ENCODE data around the gene AFAP1L2.

Gene AFAP1L2

DNA sequence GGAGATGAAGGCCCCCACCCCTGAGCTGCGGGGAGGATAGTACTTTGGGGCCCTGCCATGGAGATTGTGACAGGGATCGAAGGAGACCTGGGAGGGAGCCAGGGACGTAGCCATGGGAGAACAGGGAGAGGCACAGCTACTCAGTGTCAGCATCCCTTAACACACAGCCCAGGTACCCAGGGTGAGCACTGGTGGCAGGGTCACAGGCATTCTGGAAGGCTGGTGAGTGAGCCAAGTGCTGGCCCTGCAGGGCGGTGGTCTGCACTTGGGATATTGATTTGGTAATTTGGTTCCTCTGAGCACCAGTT, 125.5 kb downstream of the AFAP1L2 start:
- Histone ChIP-seq H3K9me3 (ENCODE audit: control insufficient read depth, insufficient read depth, low read length) (no peaks in the 10 kb centered on the region), H3K4me2 (ENCODE audit: low read length) (no peak overlapping the region), H3K79me2 (ENCODE audit: control insufficient read depth, low read length) (no peaks in the 10 kb centered on the region), H3F3A (ENCODE audit: control insufficient read depth, insufficient read depth) (no peaks in the 10 kb centered on the region), H3K4me3 (ENCODE audit: low read length) (no peak overlapping the region), H3K27ac (ENCODE audit: low read depth, low read length) (no peak overlapping the region), H3K36me3 (ENCODE audit: control insufficient read depth, low read length) (no peaks in the 10 kb centered on the region), H3K27me3 (ENCODE audit: control insufficient read depth, low read length) (no peaks in the 10 kb centered on the region), H4K20me1 (ENCODE audit: control insufficient read depth, insufficient read depth, low read depth, low read length) (no peaks in the 10 kb centered on the region), H3K9me2 (replicated peaks; ENCODE audit: control insufficient read depth, low read length) (no peaks in the 10 kb centered on the region), H3K4me1 (ENCODE audit: control insufficient read depth, low read length) (no peaks in the 10 kb centered on the region)
- TF ChIP-seq EZH2phosphoT487 (IDR thresholded peaks at IDR 0.05; ENCODE audit: borderline replicate concordance, low read length) = no peak
- TF ChIP-seq, protein P1, sequence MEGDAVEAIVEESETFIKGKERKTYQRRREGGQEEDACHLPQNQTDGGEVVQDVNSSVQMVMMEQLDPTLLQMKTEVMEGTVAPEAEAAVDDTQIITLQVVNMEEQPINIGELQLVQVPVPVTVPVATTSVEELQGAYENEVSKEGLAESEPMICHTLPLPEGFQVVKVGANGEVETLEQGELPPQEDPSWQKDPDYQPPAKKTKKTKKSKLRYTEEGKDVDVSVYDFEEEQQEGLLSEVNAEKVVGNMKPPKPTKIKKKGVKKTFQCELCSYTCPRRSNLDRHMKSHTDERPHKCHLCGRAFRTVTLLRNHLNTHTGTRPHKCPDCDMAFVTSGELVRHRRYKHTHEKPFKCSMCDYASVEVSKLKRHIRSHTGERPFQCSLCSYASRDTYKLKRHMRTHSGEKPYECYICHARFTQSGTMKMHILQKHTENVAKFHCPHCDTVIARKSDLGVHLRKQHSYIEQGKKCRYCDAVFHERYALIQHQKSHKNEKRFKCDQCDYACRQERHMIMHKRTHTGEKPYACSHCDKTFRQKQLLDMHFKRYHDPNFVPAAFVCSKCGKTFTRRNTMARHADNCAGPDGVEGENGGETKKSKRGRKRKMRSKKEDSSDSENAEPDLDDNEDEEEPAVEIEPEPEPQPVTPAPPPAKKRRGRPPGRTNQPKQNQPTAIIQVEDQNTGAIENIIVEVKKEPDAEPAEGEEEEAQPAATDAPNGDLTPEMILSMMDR (IDR thresholded peaks at IDR 0.05; ENCODE audit: low read depth, low read length, poor library complexity, severe bottlenecking) = no peak

DNA sequence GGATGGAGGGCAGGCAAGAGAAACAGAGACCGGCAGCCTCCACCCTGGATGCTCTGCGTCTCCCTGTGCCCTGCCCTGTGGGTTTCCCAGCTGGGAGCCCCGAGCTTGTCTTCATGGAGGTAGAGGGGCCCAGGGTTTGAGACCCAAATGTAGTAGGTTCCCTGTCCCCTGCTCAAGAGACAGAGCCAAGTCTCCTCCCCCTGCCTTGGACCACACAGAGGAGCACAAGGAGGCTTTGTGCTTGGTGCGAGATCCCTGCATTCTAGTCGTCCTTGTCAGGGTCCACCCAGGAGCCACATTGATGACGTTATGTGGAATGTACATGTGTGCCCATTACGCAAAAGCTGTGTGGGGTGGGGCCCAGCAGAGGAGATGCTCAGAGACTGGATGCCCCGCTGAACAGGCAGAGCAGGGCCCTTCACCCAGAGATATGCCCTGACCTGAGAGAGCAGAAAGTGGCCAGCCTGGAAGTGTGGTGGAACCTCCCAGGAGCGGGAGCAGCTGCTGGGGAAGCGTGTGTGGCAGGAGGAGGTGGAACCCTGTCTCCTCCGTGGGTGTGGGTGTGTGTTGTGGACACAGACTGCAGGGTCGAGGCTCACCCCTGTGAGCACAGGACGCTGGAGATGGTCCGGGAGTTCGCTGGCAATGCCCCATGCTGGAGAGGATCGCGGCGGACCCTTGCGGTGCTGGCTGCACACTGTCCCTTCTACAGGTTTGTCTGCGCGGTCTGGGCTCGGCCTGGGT, 126.0 kb downstream of the AFAP1L2 start:
- H3F3A ChIP-seq (ENCODE audit: control insufficient read depth, insufficient read depth) = no peaks in the 10 kb centered on the region
- TF ChIP-seq, protein P1 (IDR thresholded peaks at IDR 0.05; ENCODE audit: low read depth, low read length, poor library complexity, severe bottlenecking) = no peak
- TF ChIP-seq EZH2phosphoT487 (IDR thresholded peaks at IDR 0.05; ENCODE audit: borderline replicate concordance, low read length) = no peak
- H3K79me2 ChIP-seq (ENCODE audit: control insufficient read depth, low read length) = no peaks in the 10 kb centered on the region
- no peak overlapping the region for H3K4me3 ChIP-seq (ENCODE audit: low read length)
- H4K20me1 ChIP-seq (ENCODE audit: control insufficient read depth, insufficient read depth, low read depth, low read length) = no peaks in the 10 kb centered on the region
- H3K27me3 ChIP-seq (ENCODE audit: control insufficient read depth, low read length) = no peaks in the 10 kb centered on the region
- H3K27ac ChIP-seq (ENCODE audit: low read depth, low read length) = no peak overlapping the region
- no peaks in the 10 kb centered on the region for H3K36me3 ChIP-seq (ENCODE audit: control insufficient read depth, low read length)
- no peaks in the 10 kb centered on the region for H3K4me1 ChIP-seq (ENCODE audit: control insufficient read depth, low read length)
- H3K9me2 ChIP-seq (replicated peaks; ENCODE audit: control insufficient read depth, low read length) = no peaks in the 10 kb centered on the region
- no peaks in the 10 kb centered on the region for H3K9me3 ChIP-seq (ENCODE audit: control insufficient read depth, insufficient read depth, low read length)
- H3K4me2 ChIP-seq (ENCODE audit: low read length) = no peak overlapping the region

DNA sequence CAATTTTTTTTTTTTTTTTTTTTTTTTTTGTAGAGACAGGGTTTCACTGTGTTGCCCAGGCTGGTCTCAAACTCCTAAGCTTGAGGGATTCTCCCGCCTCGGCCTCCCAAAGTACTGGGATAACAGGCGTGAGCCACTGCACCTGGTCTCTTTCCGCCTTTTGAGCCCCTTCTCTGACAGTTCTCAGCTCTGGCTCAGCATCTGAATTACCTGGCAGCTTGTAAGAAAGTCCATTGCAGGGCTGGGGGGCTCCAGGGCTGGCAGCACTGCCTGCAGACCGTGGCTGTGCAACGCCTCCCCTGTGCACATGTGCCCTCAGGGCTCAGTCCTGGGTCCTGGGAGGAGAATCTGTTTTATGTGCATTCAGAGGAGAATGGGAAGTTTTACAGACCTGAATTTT, 127.6 kb downstream of the AFAP1L2 start:
- Histone ChIP-seq H3K27me3 (ENCODE audit: control insufficient read depth, low read length) (peaks cover 2% of the 10 kb centered on the region; the same call in 1 of the 2 replicates), H3K4me1 (ENCODE audit: control insufficient read depth, low read length) (no peaks in the 10 kb centered on the region), H3F3A (ENCODE audit: control insufficient read depth, insufficient read depth) (no peaks in the 10 kb centered on the region), H3K36me3 (ENCODE audit: control insufficient read depth, low read length) (no peaks in the 10 kb centered on the region), H3K9me2 (replicated peaks; ENCODE audit: control insufficient read depth, low read length) (no peaks in the 10 kb centered on the region), H3K79me2 (ENCODE audit: control insufficient read depth, low read length) (no peaks in the 10 kb centered on the region), H4K20me1 (ENCODE audit: control insufficient read depth, insufficient read depth, low read depth, low read length) (no peaks in the 10 kb centered on the region), H3K27ac (ENCODE audit: low read depth, low read length) (no peak overlapping the region), H3K4me2 (ENCODE audit: low read length) (no peak overlapping the region), H3K9me3 (ENCODE audit: control insufficient read depth, insufficient read depth, low read length) (no peaks in the 10 kb centered on the region), H3K4me3 (ENCODE audit: low read length) (no peak overlapping the region)
- TF ChIP-seq, protein P1 (IDR thresholded peaks at IDR 0.05; ENCODE audit: low read depth, low read length, poor library complexity, severe bottlenecking) = no peak
- TF ChIP-seq EZH2phosphoT487 (IDR thresholded peaks at IDR 0.05; ENCODE audit: borderline replicate concordance, low read length) = no peak
